Calu3 (cell line): ENCODE measurements around the gene HOXB5. TPM values are rescaled to one million over a fixed set of nuclear protein-coding genes. Genes with fewer than 3 reads are reported as not detected.

Source experiments
- BruUV-seq: library from RNA; stranded (reverse); fragments of 400-500 nt; replicated peaks from 2 replicates; lab custom pipeline; 2021; lab: Mats Ljungman, UMichigan
- CTCF ChIA-PET: fragments of 300-600 bp; sonication (Branson Sonifier 250); formaldehyde crosslinking; loops from one replicate; lab custom pipeline; 2022; ENCODE audit warnings: antibody characterized with exemption; lab: Charles Lee
- DNase-seq: peaks from one replicate; pipeline ENCODE4 v3.0.0; 2022
- H3K27ac Mint-ChIP-seq: one replicate; pipeline ENCODE4 v1.8.0; 2022; ENCODE audit warnings: mixed read lengths; ENCODE audit not compliant: unreplicated experiment
- H3K27me3 Mint-ChIP-seq: one replicate; pipeline ENCODE4 v1.8.0; 2022; ENCODE audit warnings: mixed read lengths; ENCODE audit not compliant: unreplicated experiment
- H3K36me3 Mint-ChIP-seq: one replicate; pipeline ENCODE4 v1.8.0; 2022; ENCODE audit warnings: mild to moderate bottlenecking, moderate library complexity, mixed read lengths; ENCODE audit not compliant: insufficient read depth, unreplicated experiment
- H3K4me1 Mint-ChIP-seq: one replicate; pipeline ENCODE4 v1.8.0; 2022; ENCODE audit warnings: mild to moderate bottlenecking, low read depth, mixed read lengths; ENCODE audit not compliant: unreplicated experiment
- H3K4me3 Mint-ChIP-seq: one replicate; pipeline ENCODE4 v1.8.0; 2022; ENCODE audit warnings: mild to moderate bottlenecking, low read depth, moderate library complexity, mixed read lengths; ENCODE audit not compliant: unreplicated experiment
- H3K9me3 Mint-ChIP-seq: one replicate; pipeline ENCODE4 v1.8.0; 2022; ENCODE audit warnings: low read depth, mixed read lengths; ENCODE audit not compliant: unreplicated experiment
- intact Hi-C: fragments of 100-400 bp; cut with micrococcal nuclease; formaldehyde crosslinking; loops from one replicate; pipeline ENCODE4 v1.10.0; 2022; ENCODE audit not compliant: unreplicated experiment
- total RNA-seq: library from RNA; stranded (reverse); gene quantifications from 2 replicates; pipeline ENCODE4 v1.2.3, GENCODE V29; 2022
- TF ChIP-seq, protein P1 (sequence below): fragments of 200-600 bp; IDR thresholded peaks from one replicate; pipeline ENCODE4 v1.8.0; 2022; ENCODE audit warnings: antibody characterized with exemption; ENCODE audit not compliant: unreplicated experiment

Gene HOXB5
- total RNA-seq, 1 experiment from 2014 or later = 48.5 TPM

DNA sequence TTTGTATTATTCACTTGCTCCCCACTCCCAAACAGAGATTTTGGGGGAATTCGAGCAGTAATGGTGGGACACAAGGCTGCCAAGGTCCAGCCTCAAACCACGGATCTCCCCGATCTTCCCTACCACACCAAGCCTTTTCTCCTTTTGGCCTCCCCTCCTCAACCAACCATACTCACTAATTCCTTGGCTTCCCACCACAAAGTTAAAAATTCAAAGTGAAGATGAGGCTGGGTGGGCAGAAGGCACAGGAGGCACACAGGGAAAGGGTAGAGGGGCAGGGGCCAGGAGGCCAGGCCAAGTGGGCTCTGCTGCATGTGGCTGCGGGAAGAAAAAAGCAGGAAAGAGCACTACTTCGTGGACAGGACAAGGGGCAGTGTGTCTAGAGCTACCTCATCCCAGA is 30.6 kb downstream of the HOXB5 start:
- Mint-ChIP-seq H3K4me3 (no peak overlapping the region), H3K27me3 (no peaks in the 10 kb centered on the region), H3K9me3 (no peaks in the 10 kb centered on the region), H3K4me1 (peaks cover 58% of the 10 kb centered on the region), H3K36me3 (peaks cover 63% of the 10 kb centered on the region), H3K27ac (no peak overlapping the region)
- intact Hi-C loops = no loop called here
- no TSS peak for BruUV-seq
- no peak for DNase-seq
- TF ChIP-seq, protein P1, sequence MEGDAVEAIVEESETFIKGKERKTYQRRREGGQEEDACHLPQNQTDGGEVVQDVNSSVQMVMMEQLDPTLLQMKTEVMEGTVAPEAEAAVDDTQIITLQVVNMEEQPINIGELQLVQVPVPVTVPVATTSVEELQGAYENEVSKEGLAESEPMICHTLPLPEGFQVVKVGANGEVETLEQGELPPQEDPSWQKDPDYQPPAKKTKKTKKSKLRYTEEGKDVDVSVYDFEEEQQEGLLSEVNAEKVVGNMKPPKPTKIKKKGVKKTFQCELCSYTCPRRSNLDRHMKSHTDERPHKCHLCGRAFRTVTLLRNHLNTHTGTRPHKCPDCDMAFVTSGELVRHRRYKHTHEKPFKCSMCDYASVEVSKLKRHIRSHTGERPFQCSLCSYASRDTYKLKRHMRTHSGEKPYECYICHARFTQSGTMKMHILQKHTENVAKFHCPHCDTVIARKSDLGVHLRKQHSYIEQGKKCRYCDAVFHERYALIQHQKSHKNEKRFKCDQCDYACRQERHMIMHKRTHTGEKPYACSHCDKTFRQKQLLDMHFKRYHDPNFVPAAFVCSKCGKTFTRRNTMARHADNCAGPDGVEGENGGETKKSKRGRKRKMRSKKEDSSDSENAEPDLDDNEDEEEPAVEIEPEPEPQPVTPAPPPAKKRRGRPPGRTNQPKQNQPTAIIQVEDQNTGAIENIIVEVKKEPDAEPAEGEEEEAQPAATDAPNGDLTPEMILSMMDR = no peak
- CTCF ChIA-PET = interaction anchor here (0.6 to 2.3 kb wide), 10 partner anchors 16 to 352 kb away, joined by 3 to 7 read pairs (median 4); no protein-coding TSS in a partner anchor

DNA sequence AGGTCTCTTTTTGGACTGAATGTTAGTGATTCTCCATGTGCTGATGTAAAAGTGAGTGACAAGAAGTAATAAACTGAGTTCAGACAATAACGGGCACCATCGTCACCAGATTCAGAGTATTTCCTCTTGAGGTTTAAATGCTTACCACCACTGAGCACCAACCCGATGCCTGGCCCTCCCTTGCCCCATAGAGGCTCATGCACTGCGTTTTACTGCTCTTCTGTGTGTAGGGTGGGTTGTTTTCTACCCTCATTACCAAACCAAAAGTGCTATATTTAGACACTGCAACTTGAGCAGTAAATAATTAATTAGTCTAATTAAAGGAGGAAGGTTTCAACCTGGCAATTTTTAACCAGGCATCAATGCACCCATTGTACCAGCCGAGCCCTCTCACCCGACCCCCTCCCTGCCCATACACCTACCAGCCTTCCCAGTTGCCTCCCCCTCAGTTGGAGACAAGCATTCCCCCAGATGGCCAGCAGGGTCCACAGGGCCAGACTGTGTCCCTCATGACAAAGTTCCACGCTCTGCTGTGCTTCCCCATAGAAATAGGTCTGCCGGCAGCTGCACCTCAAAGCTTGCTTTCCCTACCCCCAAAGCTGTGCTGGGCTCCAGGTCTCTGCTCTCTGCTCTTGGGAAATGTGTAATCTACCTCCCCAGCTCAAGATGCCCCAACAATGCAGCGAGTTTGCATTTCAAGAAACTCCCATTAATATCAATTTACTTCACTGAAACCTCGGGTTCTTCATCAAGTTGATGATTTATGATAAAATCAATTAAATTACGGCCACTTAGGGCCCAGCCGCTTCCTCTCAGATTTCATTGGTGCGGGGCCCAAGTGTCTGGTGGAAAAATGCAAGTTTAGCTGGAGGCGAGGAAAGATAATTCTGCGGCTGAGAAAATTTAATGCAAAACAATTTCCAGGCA is 31.4 kb downstream of the HOXB5 start:
- no peaks in the 10 kb centered on the region for H3K27me3 Mint-ChIP-seq
- H3K9me3 Mint-ChIP-seq = no peaks in the 10 kb centered on the region
- no peak overlapping the region for H3K27ac Mint-ChIP-seq
- CTCF ChIA-PET = interaction anchor here (0.6 to 2.3 kb wide), 11 partner anchors 8 to 347 kb away, joined by 3 to 7 read pairs (median 3); no protein-coding TSS in a partner anchor
- H3K4me3 Mint-ChIP-seq = no peak overlapping the region
- TF ChIP-seq, protein P1 = peak; percentile 65
- intact Hi-C loops = no loop called here
- peak; percentile 94 for DNase-seq
- BruUV-seq = no TSS peak
- peaks cover 67% of the 10 kb centered on the region for H3K36me3 Mint-ChIP-seq
- H3K4me1 Mint-ChIP-seq = peaks cover 60% of the 10 kb centered on the region

DNA sequence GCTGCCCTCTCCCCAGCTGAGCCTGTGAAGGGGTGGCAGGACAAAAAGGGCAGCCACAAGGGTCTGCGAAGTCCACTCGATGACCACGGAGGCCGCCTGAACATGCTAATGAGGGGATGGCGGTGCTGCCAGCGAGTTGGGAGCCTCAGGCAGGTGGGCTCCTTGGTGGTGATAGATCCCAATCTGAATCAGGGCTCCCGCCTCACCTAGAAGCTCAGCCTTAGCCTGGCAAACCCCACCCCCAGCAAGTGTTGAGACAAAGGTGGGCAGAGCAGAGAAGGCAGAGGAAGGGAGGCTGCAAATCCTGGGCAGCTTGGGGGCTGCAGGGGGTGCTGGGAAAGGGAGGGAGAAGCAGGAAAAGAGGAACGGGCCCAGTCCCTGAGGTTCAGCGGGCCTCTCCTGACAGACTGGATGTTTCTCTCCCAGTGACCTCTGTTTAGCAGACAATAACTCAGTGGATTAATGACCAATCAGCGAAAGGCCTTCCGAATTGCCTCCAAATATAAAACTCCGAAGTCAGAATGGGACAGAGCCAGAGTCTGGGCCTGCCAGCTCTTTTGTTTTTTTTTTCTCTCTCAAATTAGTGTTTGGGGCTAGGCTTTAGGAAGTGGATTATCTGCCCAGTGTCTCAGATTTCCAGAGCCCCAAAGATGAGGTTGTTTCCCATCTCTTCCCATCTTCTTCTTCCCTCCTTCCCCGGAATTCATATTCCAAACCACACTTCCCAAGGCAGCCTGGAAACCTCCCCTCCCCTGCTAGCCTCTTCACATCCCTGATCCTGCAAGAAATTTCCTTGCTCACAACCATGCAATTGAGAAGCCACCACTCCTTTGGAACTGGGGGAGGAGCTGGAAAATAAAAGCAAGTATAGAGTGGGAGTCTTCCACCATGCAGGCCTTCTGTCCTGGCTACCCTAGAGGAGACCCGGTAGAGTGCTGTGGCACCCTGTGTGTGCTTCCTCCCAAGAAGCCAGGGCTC is 33.5 kb downstream of the HOXB5 start:
- Mint-ChIP-seq H3K9me3 (no peaks in the 10 kb centered on the region), H3K4me3 (peak overlapping the region; percentile 36), H3K36me3 (peaks cover 85% of the 10 kb centered on the region), H3K27me3 (no peaks in the 10 kb centered on the region), H3K4me1 (peaks cover 80% of the 10 kb centered on the region), H3K27ac (peak overlapping the region; percentile 2)
- TF ChIP-seq, protein P1 = peak; percentile 10
- intact Hi-C loops = no loop called here
- CTCF ChIA-PET = no interaction called here
- DNase-seq = no peak
- BruUV-seq = no TSS peak

DNA sequence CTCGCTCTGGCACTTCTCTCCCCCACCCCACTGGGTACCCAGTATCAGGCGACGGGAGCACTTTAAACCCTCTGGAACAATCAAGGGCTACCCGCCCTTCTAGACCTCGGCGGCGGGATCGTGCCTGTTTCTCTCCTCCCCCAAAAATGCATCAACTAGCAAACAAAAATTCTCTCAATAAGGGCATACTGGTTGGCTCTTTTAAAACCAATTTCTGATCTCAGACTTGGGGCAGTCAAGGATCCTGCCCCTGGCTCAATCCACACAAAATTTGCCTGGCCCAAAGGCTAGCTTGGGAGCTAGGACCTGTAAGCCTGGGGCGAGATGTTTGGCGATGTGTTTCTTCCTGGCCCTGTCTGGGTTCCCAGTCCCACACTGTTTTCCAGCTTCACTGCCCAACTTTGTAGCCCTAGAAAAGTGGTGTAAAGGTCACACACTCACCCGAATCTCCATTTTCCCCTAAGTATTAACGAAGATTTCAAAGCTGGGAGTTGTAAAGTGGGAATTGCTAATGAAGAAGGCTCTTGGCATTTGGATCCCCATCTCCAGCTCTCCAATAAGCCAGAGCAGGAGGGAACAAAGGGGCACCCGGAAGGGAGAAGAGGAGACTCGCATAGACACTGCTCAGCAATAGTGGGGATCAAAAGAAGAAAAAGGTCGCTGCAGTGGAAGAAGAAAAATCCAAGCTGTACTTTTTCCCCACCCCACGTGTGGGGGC is 34.3 kb downstream of the HOXB5 start:
- H3K27me3 Mint-ChIP-seq = no peaks in the 10 kb centered on the region
- CTCF ChIA-PET = no interaction called here
- DNase-seq = no peak
- peaks cover 88% of the 10 kb centered on the region for H3K36me3 Mint-ChIP-seq
- peak overlapping the region; percentile 2 for H3K27ac Mint-ChIP-seq
- peak overlapping the region; percentile 36 for H3K4me3 Mint-ChIP-seq
- BruUV-seq = no TSS peak
- H3K9me3 Mint-ChIP-seq = no peaks in the 10 kb centered on the region
- intact Hi-C loops = no loop called here
- TF ChIP-seq, protein P1 = no peak
- H3K4me1 Mint-ChIP-seq = peaks cover 89% of the 10 kb centered on the region
